GM21786 (cell line): ENCODE measurements around the gene MEGF11.
"Not testable (repeated sequence)": the region's sequence is repeated elsewhere in the genome, so short reads cannot be mapped to it uniquely, and the experiment has no call there.

Source experiments
- ATAC-seq: cut with Tn5 transposase; IDR thresholded peaks from one replicate; pipeline ENCODE4 v1.9.1; 2021; ENCODE audit not compliant: unreplicated experiment

Gene MEGF11

DNA sequence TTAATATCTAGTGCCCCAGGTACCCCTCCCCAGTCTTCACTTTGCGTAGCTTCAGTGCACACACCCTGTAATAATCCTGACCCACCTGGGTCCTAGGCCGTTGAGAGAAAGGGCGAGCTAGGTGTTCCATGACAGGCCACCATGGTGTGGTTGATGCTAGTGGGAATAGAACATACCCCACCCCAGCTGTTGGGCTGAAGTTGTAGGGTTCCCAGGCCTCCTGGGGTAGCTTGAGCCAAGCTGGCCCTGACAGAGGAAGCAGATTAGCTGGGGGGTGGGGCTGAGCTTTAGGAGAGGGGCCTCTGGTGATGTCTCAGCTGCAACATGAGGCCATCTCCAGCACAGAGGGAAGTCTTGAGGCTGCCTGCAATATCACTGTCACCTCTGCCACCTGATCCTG lies 343.7 kb downstream of the MEGF11 start:
- no peak for ATAC-seq

DNA sequence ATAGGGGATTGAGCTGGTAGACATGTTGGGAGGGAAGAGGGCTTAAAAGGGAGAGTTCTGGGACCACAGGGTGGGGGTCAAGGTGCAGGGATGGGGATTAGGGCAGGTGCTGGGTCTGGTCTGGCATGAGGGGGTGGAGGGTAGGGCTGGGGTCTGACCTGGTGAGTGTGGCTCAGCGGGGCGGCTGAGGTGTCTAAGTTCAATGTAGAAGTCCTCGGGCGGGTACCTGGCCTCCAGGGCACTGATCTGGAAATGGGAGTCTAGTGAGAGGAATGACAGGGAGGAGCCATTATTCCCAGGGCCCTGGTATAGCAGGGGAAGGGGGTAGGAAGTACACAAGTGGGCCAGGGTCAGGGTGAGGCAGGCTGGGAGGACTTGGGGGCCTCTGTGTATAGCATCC lies 344.7 kb downstream of the MEGF11 start:
- ATAC-seq = no peak

DNA sequence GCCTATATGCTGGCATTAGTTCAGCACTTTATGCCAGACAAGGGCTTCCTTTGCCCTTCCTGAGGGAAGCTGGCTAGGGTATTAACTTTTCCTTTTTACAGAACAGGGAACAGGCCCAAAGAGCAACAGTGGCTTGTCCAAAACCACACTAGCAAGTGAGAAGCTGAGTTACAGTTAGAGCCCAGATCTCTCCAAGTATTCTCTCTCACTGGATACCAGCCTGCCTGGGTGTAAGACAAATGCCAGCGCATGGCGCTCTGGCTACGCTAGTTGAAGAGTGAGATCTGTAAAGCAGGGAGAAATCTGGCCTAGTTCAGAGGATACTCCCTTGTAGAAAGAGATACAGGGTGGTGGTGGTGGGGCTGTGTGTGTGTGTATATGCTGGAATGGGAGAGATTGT lies 345.9 kb downstream of the MEGF11 start:
- no peak for ATAC-seq

DNA sequence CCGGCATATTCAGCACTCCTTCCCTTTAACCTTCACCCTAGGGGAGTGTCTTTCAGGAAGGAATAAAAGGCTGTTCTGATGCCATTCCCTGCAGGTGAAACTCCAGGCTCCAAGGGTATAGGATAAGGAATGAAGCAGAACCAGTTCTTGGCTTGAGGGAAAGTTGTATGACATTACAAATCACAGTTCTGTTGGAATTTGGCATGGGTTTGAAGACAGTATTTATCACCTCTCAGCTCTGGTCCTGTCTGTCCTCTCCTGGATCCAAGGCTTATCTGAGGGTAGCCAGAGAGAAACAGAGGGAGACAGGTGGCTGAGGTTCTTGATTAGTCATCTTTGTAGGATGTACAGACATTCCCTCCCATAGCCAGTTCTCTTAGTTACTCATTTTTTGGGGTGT lies 347.2 kb downstream of the MEGF11 start:
- ATAC-seq = no peak

DNA sequence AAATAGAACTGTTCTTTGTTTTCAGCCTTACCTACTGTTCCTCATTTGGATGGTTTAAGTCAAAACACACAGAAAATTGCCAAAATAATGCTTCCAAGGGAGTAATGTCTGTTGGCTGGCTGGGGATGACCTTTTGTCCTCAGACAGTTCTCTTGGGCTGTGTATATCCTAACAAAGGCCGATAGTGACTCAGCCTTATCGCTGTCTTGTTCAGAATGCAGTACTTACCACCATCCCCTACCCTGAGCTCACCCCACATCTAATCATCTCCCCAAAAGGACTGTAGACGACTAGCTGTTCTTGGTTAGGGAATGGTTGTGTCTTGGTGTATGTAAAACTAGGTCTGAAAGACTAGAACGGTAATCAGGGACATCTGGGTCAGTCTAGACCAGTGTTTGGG lies 349.2 kb downstream of the MEGF11 start:
- ATAC-seq = no peak

DNA sequence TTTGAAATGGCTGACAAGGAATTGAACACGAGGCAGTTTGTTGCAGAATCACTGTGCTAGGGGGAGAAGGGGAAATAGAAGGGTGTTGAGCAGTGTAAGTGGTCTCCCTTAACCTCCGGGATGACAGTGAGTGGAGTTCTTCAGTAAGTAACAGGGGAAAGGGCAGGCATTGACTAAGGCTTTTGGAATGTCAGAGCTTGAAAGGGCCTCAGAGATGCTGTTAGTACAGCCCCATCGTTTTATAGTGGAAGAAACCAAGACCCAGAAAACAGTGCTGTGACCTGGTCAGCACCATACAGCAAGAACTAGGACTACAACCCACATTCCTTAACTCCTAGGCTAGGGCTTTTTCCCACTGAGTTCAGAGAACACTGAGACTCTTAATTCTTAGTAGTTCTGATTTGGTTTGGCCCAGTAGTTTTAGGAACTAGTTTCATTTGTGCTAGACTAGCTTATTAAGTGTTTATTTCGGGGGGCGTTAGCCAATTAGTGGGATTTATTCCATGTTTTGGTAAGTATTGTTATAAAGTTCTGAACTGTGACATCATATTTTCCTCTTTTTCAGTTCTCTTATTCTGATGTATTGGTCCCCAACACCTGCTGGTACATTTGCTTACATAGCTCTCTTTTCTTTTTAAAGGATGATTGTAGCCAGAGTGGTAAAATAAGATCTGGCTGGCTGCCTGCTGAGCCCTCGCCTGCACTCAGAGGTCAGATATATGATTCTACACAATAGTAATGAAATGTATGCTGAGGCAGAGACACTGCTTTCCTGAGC lies 350.1 kb downstream of the MEGF11 start:
- no peak for ATAC-seq

DNA sequence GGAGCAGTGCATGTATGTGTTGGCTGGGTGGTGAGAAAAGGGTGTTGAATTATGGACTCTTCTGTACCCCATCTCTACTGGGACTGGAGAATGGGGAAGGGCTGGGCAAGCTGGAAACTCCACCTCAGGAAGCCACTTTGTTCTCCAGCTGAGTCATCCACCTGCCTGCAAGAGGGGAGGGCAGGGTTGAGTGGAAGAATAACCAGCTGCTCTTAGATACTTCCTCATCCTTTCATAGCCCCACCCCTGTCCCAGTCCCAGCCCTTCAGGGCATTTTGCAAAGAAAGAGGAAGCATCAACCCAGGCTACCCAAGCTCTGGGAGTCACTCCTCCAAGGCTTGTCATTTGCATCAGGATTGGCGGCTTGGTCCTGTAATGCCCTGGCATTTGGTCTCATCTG lies 351.2 kb downstream of the MEGF11 start:
- peak; percentile 80 for ATAC-seq

DNA sequence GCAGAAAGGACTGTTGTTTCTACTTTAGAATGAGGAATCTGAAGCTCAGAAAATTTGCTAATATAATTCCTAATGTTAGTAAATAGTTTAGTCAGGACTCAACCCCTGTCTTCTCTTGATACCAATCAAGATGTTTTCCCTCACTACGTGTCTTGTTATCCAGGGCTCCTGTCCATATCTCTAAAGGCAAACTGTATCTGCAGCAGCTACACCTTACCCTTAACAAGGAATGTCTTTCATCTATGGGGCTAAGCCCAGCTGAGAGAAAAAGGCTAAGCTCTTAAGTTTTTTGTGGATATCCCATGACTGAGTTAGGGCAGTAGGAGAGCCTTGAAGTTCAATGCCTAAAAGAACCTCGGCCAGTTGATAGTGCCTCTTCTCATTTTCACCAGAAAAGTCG lies 351.7 kb downstream of the MEGF11 start:
- no peak for ATAC-seq

DNA sequence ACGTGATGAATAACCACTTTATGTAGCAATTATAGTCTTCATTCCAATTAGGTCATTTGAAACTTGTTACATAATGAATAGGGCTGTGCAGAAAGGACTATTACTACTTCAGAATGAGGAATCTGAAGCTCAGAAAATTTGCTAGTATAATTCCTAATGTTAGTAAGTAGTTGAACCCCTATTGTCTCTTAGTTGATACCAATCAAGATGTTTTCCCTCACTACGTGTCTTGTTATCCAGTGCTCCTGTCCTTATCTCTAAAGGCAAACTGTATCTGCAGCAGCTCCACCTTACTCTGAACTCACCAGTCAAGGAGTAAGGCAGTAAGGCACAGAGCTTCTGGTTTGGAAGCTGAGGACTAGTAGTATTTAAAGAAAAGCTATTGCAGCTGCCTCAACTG lies 352.2 kb downstream of the MEGF11 start:
- no peak for ATAC-seq

DNA sequence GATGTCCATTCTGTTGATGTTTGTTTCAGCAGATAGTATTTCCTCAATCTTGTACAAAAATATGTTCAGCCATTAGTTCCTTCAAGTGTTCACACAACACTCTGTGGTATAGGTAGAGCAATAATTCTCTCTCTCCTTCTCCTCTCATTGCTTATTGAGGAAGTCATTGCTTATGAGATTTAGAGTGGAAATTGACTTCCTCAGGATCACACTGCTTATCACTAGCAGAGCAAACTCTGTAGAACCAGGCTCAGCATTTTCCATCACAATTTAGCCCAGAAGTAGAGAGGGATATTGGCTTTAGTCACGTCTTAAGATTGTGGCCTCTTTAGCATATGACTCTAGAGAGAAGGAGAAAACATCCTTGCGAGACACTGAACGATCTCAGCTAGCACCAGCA lies 353.1 kb downstream of the MEGF11 start:
- no peak for ATAC-seq

DNA sequence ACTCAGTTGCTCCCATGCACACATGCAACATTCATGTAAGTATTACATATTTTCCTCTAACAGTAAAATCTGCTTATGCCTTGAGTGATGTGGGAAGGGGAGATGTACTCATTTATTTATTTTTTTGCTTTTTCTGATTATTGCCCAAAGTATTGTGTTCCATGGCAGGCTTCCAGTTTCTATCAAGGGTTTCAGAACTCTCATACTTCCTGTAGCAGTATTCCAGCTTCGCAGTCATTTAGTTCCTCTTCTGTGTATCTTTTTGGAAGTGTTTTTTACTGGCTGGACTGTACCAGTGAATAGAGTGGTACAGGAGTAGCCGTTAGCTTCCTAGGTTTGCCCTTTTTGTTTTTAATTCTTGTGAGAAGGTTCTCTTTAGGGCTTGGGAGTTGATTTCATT lies 357.3 kb downstream of the MEGF11 start:
- no peak for ATAC-seq

DNA sequence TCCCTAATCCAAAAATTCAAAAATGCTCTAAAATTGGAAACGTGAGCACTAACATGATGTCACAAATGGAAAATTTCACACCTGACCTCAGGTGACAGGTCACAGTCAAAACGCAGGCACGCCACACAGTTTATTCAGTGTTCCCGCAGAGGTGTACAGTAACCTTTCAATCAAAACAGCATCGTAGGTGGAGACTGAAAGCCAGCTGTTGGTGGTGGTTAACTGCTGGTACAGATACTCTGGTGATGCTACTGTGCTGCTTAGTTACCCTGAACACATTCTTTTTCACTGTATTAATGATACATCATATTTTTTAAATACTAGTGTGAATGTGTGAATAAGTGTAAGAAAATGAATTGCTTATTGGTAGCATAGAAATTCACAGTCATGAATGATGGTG lies 360.5 kb downstream of the MEGF11 start:
- no peak for ATAC-seq

DNA sequence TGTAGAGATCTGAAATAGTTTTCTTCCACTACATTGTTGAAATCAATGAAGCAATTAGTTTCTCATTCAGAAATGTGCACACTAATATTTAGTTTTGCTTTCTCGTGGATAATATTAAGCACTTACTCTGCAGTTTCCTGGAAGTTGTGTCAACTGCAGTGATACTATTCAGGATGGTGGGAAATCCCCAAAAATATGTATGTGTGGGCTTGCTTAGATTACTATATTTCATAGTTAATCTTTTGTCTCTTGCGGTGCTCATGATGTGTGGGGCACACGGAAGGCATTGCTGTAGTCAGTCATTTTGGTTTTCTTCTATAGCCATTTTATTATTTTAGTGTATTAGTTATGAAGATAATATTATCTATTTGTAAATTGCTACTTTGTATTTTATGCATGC lies 364.6 kb downstream of the MEGF11 start:
- ATAC-seq = no peak

DNA sequence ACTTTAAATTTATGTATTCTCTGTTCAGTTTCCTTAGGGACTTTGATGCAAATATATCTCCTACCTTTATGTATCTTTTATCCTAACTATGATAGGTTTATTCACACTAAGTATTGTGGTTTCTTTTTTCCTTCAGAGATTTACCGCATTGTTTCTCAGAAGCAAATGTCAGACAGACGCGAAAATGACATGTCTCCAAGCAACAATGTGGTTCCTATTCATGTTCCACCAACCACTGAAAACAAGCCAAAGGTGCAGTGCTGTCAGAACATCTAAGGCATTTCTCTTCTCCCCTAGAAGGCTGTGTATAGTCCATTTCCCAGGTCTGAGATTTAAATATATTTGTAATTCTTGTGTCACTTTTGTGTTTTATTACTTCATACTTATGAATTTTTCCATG lies 366.0 kb downstream of the MEGF11 start:
- no peak for ATAC-seq

DNA sequence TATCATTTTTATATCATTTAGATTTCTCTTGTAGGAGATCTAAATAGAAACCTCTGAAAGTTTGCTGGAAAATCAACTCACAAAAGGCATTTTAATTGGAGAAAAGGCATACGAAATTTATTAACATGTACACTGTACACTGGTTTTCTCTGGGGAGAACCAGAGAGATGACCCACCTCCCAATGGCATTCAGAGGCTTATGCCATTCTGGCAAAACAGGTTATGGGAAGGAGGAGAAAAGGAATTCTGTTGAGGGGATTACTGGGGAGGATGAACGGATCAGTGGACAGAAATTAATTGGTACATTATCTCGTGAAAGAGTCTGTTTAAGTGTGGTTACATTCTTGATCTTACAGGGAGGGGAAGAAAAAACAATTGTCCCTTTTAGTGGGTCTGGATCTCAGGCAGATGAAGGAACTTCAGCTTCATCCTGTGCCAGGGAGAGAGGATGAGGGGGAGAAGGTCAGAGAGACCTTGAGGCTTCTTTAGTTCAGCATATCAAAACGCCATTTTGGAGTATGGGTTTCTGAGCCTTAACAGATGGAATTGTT lies 367.8 kb downstream of the MEGF11 start:
- ATAC-seq = no peak

DNA sequence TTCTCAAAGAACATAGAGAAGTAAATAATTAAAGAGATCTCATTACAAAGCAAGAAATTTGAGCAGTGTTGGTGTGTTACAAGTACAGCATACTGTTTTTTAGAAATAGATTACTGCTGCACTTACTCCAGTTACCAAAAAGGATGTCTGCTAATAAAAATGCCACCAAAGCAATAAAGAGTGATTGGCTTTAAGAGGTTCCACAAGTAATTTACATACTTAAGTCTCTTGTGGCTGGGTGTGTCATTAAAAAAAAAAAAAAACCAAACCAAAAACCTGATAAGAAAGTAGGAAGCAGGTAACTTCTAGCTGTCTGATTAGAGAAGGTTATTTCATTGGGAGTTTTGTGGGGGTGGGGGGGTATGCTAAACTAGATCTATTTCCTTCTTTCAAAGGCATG lies 369.0 kb downstream of the MEGF11 start:
- no peak for ATAC-seq

DNA sequence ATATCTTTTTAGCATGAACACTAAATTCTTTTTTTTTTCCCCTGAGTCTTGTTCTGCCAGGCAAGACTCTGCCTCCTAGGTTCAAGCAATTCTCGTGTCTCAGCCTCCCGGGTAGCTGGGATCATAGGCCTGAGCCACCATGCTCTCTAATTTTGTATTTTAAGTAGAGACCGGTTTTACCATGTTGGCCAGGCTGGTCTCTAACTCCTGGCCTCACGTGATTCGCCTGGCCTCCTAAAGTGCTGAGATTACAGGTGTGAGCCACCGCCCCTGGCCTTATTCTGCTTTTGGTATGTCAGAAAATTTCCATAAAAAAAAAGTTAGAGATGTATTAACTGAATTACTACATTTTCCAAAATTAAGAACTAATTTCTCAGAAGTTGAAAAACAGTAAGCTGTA lies 370.0 kb downstream of the MEGF11 start:
- no peak for ATAC-seq

DNA sequence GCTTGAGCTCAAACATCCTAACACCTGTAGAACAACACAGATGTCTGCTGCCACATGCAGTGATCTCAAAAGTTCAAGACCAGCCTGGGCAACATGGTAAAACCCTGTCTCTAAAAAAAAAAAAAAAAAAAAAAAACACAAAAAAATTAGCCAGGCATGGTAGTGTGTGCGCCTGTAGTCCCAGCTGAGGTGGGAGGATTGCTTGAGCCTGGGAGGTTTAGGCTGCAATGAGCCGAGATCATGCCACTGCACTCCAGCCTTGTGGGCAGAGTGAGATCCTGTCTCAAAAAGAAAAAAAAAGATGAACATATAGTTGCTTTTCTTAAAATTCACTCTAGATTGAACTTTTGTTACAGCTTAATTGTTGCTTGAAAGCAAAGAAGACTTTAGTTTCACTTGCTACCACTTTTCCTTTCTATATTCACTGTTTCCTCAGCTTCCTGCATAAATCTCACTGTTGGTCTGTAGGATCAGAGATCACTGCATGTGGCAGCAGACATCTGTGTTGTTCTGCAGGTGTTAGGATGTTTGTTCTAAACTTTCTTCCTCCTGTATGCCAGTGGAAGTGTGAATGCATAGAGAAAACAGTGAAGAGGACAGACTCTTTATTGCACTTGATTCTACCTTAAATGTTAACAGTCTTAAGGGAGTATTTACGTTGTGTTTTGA lies 371.6 kb downstream of the MEGF11 start:
- no peak for ATAC-seq

DNA sequence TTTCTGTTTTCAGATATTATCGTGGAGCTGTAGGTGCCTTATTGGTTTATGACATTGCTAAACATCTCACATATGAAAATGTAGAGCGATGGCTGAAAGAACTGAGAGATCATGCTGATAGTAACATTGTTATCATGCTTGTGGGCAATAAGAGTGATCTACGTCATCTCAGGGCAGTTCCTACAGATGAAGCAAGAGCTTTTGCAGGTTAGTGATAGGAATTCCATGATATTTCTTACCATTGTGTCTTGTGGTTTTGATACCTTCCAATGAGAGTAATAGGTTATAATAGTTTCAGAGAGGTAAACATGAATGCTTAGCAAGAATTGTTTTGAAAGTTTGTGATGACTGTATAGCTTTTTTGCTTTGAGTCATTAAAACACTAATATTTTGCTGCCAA lies 375.8 kb downstream of the MEGF11 start:
- ATAC-seq = no peak

DNA sequence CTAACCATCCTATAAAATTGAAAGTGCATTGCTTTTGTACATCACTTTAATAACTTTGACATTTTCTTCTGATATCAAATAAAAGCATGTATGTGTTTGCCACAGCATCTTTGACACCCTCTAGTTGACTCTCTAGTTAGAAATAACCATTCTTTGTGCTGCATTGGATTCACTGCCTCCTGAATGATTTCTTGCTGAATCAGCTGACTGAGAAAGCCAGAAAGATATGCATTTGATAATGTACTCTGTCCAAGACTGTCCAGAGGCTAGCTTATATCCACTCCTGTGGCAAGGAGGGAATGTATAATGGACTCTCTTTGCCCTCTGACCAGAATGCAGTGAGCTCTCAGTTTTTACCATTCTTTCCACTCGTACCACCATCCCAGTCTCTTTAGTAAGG lies 378.1 kb downstream of the MEGF11 start:
- ATAC-seq = no peak

DNA sequence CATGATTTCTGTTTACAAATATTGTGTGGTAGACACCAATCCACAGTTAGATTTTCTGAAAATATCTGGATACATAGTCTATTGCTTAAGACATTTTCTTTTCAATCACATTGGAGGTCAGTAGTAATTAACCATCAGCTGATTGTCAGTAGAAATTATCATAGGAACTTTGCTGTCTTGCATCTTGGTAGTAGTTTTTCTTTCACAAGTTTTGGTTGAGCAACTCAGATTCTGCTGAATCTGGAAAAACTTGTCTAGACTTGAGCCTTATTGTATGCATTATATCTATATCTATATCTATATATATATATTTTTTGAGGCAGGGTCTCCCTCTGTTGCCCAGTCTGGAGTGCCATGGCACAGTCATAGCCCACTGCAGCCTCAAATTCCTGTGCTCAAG lies 380.3 kb downstream of the MEGF11 start:
- no peak for ATAC-seq

DNA sequence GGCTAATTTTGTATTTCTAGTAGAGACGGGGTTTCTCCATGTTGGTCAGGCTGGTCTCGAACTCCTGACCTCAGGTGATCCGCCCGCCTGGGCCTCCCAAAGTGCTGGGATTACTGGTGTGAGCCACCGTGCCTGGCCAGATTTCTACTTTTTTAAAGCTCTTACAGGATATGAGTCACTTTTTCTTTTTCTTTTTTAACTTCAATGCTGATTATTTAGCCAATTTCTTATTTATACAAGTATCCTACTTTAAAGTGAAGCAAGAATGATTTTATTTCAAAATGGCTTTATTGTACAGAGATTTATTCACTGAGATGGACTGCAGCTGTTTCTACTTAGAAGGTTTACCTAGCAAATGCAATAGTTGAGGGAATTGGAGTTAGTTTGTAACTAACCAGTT lies 381.0 kb downstream of the MEGF11 start:
- ATAC-seq = not testable (repeated sequence)

DNA sequence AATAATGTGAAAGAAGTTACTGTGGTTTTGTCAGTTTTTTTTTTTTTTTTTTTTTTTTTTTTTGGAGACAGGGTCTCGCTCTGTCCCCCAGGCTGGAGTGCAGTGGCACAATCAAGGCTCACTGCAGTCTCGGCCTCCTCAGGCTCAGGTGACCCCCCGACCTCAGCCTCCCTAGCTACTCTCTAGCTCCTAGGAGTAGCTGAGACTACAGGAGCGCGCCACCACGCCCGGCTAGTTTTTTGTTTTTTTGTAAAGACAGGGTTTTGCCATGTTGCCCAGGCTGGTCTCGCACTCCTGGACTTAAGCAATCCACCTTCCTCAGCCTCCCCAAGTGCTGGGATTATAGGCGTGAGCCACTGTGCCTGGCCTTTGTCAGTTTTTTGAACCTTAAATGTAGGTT lies 381.7 kb downstream of the MEGF11 start:
- ATAC-seq = not testable (repeated sequence)
